ENCODE measurements around the gene TCP1.
A peak's percentile ranks its signal among the peaks of the same experiment; 100 is the strongest.
"Not testable (repeated sequence)": the region's sequence is repeated elsewhere in the genome, so short reads cannot be mapped to it uniquely, and the experiment has no call there.

The TCP1 gene

DNA sequence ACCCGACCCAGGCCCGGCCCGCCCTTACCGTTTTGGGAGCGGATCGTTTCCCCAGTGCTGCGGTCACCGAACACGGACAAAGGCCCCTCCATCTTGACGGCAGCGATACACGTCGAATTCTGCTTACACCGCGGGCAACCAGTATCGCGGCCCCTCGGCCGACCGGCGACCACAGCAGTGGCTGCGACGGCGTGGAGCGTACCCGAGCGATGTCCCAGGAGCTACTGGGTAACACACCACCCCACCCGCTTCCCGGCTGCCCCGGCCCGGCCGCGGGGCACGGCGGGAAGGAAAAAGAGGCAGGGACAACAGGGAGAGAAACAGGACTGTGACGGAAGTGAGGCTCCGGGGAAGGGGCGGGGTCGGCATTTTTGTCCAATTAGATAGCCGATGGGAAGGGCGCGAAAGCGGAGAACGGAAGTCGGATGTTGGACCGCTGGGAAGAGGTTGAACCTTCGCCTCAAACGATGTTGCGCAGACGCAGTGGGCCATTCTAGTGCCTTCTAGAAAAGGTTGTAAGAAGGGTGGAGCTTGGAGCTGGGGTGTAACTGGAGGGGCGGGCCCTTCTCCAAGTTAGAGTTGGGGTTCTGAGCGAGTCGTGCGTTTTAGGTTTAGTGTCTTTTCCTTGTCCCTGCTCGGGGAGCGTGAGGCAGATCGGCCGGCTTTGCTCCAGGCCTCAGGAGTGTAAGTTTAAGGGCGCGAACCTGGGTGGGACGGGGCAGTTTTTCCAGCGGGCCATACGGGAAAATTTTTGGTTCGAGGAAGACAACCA is at the start of gene TCP1:
TCP1 (minus strand) TSS at position 226 of the 772 bp plus-strand sequence; CDS start at position 92, 134 bp downstream.
- DNase-seq = peak; percentile 100

DNA sequence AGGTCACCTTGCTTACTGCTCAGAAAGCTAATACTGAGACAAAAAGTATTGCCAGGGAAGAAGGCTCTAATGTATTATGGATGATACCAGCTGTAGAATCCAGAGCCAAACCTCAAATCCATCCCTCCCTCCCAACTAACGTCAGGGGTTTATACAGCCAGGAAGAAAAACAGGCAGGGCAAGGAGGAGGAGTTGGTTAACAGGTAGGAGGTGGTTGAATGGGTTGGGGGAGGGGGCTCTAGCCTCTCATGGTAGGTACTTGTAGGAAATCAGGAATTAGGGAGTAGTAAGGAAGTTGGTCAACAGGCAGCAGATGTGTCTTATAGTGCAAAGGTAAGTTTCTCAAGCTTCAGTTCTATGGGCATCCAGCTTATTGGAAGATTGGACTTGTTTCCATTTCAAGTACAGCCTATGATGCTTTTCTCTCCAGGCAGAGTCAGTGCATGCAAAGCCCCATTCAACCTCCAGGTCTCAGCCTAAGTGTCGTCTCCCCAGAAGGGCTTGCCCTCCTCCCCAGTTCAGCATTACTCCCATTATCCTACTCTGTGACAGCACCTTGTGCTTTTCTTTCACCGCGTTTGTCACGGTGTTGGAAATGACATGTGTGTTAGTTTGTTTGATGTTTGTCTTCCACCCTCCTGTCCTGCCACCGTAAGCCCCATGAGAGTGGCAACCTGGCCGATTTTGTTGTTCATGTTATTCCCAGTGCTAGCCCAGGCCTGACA is 48.8 kb upstream of the TCP1 start:
- no peak for DNase-seq

DNA sequence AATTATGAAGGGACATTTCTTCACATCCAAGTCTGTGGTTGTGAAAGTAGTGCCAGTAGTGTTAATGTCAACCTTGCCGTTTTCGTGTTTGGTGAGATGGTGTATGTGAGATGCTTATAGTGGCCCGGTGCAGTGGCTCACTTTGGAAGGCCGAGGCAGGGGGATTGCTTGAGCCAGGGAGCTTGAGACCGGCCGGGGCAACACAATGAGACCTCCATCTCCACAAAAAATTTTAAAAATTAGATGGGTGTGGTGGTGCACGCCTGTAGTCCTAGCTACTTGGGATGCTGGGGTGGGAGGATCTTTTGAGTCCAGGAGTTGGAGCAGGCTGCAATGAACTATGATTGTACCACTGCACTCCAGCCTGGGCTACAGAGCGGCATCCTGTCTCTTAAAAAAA is 48.1 kb upstream of the TCP1 start:
- no peak for DNase-seq

DNA sequence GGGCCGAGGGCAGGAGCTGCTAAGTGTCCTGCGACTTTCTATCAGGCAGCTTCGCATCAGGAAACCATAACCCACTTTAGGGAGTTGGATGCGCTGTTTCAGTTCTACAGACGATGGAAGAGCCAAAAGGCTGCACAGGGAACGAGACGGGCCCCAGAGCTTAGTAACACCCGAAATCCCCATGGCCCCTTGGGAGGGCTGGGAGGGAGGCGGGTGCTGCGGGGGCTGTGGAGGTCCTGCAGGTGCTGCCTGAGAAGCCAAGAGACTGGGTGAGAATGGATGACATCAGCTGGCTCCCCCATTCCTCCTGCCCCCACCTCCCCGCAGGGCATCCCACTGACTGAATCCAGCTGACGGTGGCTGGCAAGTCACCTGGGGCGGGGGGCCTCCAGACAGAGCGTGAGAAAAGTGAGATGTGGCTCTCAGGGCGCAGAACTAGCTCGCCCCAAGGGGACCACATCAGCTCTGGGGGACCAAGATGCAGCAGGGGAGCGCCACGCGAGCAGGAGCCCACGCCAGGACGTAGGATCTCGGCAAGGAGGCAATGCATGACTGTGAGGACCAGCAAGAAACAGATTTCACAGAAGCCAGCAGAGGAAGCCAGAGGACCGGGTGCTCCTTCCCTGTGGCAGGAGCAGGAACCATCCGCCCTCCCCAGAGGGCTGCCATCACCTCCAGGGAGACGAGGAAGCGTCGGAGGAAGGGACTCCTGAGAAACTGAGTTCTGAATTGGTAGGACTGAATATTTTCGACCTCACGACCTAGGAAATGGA is 47.5 kb upstream of the TCP1 start:
- DNase-seq = no peak

DNA sequence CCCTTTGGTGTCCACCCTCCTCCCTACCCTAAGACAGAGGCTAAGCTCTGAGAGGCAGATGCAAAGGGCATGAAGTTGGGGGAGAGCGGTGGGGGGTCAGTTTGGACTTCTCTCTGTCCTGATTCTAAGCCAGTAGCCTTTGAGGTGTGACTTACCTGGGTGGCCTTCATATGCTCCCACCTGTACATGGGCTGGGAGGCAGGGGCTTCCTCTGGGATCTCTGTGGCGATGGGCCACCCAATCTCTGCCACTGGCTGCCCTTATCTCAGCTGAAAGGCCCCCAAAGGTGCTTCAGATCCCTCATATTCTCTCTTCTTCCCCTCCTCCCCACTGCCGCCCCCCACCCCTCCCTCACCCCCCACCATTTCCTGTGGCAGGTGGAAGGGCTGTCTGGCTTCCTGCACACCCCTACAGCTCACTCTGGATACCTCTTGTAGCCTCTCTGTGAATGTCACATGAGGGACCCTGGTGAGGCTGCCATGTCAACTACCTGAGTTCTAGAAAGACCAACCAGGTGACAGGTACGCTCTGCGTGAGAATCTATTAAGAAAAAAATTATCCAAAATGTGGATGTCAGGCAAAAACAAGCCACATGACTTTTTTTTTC is 44.7 kb upstream of the TCP1 start:
- DNase-seq = no peak

DNA sequence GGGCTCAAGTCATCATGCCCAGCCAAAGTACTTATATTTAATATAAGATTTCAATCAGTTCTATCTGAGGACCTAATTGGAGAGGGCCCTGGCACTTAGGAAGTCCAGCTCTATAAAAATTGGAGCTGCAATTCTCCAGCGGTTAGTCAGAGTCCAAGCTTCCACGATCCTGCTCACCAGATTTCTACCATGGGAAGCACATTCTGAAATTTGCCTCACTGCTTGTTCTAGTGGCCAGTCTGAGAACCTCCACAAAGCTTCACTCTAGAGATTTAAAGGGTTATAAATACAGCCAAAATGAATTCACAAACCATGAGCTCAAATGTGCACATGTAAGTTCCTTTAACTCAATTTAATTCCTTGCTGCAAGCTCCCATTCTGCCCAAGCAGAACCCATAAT is 44.2 kb upstream of the TCP1 start:
- DNase-seq = no peak

DNA sequence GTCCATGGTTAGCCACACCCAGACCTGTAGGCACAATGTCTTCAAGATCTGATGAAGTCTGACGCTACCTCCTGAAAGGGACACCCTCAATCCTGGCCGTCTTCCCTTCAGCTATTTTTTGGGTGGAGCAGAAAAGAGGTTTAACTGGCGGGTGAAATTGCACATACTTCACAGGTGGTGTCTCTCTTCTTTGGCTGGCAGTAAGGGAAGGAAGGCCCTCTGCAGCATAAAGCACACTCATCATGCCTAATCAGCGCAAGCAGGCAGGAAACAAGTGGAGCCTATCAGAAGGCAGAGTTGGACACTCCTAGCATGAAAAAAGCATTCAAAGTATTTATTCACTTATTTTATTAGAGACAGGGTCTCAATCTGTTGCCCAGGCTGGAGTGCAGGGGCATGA is 43.5 kb upstream of the TCP1 start:
- DNase-seq = no peak

DNA sequence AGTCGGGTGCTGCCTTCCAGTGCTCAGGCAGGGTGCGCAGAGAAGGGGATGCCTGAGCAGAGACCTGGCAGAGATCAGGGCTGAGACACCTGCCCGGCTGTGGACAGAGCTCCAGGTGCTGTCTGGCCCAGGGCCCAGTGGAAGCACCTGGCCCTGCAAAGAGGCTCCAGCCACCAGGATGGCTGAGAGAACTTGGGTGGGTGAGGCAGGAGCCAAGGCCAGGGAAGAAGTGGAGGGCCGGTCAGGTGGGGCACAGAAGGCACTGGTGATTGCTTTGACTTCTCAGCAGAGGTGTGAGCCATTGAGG is 41.9 kb upstream of the TCP1 start:
- DNase-seq = no peak

DNA sequence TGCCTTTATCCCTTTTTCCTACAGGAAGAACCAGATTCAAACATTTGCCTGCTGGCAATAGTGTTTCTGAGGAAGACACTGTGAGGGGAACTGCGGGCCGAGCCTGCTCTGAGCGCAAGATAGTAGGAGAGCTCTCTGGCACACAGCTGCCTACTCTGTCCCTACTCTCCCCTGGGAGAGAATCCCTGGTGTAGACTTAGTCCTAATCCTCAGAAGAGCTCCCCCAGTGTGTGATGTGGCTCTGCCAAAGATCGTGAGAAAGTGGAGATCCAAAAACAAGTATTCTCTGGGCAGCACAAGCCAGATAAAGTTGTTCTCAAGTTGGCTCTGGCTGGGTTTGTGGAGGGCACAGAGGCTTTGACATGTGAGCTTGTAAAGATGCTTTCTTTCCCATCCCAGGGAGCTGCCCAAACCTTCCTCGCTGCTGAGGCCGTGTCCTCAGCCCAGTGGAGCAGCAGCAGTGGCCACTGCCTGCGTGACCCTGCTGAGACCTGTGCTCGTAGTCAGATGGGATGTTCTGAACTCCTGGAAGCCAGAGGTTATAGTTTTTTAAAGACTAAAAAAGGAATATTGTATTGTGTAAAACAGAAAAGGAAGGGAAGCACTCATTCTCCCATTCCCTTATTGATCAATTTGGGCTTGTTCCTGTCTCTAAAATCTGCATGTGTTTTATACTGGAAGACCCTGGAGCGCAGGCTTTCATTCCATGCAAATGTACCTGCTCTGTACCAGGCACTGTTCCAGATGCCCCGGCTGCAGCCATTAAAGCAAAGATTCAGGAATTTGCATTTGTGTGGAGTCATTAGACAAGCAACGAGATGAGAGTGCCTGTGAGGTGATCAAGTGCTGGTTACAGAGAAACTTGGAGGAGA is 41.3 kb upstream of the TCP1 start:
- no peak for DNase-seq

DNA sequence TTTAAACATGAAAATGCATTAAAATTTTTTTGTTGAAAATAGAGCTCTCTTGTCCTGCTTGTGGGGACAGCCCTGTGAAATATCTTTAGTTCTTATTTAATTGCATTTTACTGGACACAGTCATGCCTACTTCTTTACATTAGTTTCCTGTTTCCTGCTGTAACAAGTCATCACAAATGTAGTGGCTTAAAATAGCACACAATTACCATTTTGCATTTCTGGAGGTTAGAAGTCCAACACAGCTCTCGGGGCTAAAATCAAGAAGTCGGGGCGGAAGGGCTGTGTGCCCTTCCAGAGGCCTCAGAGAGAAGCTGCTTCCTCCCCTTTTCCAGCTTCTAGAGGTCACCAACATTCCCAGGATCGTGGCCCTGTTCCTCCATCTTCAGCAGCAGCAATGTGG is 40.1 kb upstream of the TCP1 start:
- DNase-seq = no peak

DNA sequence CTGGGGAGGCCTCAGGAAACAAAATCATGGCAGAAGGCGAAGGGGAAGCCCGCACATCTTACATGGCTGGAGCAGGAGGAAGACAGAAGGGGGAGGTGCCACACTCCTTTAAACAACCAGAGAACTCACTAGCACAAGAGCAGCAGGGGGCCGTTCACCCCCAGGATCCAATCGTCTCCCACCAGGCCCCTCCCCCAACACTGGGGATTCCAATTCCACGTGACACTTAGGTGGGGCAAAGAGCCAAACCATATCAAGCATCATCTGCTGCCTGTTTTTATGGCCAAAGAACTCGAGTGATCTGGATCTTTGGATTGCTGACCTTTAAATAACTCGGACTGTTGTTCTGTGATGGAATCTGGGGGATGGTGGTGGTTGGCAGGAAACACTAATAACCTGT is 38.7 kb upstream of the TCP1 start:
- no peak for DNase-seq

DNA sequence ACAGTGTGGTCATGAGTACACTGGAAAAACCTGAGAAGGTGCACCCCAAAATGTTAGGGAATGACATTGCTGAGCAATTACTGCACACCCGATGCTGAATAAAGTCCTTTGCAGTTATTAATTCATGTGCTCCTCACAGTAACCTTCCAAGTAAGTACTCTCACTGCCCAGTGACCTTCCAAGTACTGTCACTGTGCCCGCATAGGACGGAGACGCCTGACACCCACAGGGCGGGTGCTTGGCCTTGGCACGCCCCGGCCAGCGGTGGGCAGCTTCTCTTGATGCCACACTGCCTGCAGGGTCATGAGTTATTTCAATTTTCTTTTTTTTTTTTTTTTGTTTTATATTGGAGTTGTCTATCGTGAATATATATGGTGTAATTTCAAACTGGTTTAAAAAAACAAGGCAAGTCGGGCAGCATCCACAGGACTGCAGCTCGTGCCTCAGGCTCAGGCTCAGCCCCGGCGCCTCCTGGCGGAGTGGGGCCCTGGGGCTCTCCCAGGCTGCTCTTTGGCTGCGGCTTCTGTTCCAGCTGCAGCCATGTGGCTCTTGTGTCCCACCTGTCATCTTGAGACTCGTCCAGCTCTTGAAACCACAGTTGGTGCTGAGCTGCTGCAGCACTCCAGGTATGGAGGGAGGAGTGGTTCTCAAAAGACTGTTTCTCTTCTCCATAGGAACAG is 37.7 kb upstream of the TCP1 start:
- no peak for DNase-seq

DNA sequence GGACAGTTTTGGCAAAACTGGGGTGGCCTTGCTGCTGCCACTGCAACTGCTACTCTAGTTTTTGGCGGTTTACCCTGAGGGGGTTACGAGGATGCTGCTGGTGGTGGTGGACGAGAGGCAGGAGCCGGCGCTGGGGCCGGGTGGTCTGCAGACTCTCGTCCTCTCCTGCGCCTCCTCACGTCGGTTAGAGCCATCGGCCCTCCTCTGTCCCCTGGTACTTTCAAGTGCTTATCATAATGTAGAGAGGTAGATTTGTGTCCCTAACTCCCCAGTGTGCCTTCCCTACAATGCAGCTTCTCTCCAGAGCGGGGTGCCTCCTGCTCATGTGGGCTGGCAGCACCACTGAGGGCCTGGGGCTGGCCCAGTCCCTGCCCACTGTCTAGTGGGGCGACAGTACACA is 36.6 kb upstream of the TCP1 start:
- no peak for DNase-seq

DNA sequence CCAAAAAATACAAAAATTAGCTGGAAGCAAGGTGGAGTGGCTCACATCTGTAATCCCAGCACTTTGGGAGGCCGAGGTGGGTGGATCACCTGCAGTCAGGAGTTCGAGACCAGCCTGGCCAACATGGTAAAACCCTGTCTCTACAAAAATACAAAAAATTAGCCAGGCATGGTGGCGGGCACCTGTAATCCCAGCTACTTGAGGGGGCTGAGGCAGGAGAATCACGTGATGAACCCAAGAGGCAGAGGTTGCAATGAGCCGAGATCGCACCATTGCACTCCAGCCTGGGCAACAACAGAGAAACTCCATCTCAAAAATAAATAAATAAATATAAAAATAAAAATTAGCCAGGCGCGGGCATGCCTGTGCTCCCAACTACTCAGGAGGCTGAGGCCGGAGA is 35.3 kb upstream of the TCP1 start:
- DNase-seq = not testable (repeated sequence)

DNA sequence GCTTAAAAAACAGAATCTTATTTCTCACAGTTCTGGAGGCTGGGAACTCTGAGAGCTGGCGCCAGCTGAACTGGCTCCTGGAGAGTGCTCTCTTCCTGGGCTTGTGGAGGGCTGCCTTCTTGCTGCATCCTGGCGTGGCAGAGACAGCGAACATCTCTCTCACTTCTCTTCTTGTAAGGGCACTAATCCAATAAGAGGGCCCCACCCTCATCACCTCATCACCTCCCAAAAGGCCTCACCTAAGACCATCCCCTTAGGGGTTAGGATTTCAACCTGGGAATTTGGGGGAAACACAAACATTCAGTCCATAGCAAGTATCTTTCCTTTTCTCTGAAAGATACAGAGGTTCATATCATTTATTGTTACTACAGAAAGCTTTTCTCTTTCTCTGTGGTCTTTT is 34.6 kb upstream of the TCP1 start:
- DNase-seq = no peak

DNA sequence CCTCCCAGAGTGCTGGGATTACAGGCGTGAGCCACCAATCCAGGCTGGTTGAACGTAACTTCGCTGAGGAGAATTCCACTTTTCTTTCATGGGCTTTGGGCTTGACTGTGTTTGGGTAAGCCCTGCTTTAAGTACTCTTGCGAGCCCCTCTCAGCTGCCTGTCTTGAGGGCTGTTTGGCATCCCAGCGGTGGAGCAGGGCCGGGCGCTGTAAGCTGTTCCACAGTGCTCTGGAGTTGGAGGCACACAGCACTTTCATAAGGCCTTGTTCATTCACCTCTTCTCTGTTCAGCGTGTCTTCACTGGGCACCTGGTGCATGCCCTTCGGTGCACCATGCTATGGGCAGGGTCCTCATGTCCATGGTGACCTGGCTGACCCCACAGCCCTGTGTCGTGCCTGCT is 32.3 kb upstream of the TCP1 start:
- DNase-seq = no peak

DNA sequence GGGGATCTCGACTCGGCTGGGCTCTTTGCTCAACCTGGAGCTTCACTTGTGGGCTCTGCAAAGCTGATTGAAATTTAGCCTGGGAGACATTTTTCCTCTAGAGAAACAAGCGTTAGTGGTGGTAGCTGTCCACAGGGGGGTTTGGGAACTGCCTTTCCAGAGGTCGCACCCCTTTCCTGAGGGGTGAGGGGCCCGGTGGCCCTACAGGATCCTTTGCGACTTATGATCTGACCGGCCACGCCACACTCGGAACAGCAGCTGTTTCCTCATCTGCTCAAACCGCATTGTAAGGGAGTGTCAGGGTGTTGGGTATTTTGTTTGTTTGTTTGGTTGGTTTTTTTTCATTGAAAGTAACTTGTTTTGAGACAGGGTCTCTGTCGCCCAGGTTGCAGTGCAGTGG is 31.7 kb upstream of the TCP1 start:
- DNase-seq = no peak

DNA sequence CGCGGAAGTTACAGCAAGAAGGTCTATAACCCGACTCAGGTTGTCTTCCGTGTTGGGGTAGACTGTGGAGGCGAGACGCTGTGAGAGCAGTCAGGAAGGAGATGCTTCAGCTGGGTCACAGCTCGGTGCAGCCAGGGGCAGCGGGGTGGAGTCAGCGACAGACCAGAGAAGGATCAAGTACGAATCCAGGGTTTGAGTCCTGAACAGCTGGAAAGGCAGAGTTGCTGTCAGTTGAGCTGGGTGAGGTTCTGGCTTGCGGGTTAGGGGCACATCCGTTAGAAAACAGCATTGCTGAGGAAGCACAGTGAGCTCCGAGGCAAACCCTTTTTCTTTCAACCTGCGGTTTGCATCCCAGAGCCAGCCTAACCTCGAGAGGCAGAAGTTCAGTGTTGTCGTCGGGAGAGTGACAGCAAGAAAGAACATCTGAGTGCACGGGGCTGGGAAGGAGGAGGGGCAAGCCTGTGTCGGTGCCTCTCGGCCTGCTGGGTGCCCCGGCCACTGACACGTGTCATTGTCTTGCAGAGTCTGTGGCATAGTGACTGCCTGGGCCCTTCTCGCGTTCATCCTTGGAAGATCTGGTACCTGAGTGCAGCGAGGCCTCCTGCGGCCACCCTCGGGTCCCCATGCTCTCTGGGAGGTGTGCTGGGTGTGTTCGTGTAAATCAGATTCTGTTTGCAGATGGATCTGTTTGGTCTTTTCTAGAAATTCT is 30.7 kb upstream of the TCP1 start:
- peak; percentile 50 for DNase-seq

DNA sequence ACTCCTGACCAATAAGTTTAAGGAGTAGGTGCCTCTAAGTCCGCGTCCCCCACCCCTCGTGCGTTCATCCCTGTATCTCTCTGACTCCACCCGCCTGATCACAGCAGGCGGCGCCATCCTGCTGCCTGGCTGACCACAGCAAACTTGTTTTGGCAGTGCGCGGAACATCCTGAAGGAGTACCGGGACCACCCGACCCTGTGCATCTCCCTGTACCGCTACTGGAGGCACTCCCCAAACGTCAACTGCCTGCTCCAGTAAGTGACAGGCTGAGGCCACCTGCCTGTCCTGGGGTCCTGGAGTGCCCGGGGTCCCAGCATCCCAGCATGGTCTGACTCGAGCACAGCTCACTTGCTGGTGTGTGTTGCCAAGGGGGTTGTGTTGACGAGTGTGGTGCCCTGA is 29.7 kb upstream of the TCP1 start:
- DNase-seq = no peak

DNA sequence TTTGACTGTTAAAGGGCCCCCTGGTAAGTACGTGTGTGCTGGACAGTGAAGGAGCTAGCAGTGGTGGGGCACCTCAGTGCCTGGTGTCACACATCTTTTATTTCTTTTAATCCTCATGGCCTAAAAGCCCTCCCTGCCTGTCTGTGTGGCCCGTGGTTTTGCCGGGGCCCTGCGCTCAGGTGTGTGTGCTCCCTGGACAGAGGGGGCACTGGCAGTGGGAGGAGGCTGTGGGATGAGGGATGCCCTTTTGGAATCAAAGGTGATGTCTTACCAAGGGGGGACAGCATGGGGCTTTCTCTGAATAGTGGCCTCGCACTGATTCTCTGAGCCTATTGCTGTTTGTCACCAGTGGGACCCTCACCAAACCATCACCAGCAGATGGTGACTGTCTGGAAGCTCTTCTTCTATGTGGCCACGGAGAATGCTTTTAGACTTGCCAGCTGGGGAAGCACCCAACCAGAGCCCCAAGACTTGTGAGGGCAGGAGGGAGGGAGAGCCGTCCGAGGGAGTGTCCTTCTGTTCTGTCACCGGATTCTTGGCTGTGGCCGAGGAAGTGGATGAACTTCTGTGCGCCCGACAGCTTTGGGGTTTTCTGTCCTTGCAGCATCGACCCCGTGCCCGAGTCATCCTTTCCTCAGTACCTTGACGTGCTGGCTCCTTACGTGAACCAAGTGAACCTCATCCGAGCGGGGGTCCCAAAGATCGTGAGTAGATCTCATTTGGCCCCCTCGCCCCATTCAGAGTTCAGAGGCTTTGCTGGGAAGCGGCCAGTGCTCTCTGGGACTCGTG is 28.7 kb upstream of the TCP1 start:
- DNase-seq = no peak
